GM19395 (cell line): ENCODE results near the gene ANKS3.

Experiments used
- ATAC-seq: cut with Tn5 transposase; IDR thresholded peaks from one replicate; pipeline ENCODE4 v1.9.1; 2021; ENCODE audit warnings: mild to moderate bottlenecking, moderate library complexity; ENCODE audit not compliant: unreplicated experiment

ANKS3 gene

GRCh38 chr16:4686497-4687210 is 47.4 kb downstream of the ANKS3 start:
- ATAC-seq: no peak

DNA sequence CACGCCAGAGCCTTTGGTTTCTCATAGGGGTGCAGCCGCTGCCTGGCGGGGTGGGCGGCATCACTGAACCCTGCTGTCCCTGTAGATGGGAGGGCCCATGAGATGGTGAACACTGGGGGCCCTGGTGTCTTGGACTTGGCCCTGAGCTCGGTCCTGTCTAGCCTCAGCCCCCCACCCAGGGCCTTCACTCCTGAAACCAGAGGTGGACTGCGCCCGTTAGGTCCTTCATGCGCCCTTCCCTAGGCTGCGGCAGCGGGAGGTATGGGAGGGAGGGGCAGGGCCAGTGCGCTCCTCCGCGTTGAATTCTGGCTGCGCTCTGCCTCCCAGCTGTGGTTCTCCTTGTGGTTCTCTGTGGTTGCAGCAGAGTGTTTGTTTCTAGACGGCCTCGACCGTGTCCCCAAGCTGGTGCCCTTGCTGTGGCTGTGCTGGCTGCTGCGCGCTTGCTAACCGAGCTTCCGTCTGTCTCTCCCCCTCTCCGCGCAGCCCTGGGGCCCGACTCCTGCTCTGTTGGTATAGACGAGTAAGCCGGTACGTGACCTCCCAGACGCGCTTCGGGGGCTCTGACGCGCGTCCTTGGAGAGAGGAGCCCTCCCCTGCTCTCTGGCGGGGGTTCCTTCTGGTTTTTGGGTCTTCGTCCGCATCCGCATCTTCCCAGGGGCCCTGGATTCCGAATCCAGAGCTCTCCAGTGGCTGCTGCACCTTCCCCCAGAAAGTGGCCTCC is 48.1 kb downstream of the ANKS3 start:
- ATAC-seq: no peak

DNA sequence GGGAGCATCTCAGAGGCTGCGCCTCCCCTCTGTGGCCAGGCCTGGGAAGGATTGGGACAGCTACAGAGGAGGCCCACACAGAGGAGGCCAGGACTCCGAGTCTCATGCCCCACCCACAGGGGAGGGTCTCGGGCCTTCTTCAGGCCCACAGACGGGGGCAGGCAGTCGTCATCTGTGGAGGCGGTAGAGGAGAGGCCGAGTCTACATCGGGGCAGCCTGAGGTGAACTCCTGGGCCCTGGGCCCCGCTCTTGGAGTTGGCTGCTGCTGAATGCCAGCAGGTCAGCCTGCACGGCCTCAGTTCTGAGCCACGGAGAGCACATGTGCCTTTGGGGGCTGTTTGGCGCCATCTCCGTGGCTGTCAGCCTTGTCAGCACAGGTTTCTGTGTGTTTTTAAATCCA is 48.8 kb downstream of the ANKS3 start:
- no peak for ATAC-seq

DNA sequence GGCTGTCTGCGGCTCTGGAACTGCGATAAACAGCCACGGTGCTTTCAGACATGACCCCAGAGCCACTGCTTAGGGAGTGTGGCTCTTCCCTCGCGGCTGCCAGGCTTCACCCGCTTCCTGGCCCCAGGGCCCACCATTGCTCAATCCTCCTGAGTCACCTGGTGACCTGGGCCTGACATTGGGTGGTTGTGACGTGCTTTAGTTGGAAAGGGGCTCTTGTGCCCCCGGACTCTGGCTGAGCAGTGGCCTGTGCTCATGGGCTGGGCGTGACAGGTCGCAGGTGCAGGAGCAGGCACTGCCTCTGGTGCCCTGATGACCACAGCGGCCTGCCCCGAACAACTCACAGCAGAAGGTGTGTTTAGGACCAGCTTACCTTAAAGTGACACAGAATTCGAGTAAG is 49.3 kb downstream of the ANKS3 start:
- ATAC-seq: no peak

- ATAC-seq: no peak
Observed at GRCh38 chr16:4684058-4684715, 49.9 kb downstream of the ANKS3 start.

DNA sequence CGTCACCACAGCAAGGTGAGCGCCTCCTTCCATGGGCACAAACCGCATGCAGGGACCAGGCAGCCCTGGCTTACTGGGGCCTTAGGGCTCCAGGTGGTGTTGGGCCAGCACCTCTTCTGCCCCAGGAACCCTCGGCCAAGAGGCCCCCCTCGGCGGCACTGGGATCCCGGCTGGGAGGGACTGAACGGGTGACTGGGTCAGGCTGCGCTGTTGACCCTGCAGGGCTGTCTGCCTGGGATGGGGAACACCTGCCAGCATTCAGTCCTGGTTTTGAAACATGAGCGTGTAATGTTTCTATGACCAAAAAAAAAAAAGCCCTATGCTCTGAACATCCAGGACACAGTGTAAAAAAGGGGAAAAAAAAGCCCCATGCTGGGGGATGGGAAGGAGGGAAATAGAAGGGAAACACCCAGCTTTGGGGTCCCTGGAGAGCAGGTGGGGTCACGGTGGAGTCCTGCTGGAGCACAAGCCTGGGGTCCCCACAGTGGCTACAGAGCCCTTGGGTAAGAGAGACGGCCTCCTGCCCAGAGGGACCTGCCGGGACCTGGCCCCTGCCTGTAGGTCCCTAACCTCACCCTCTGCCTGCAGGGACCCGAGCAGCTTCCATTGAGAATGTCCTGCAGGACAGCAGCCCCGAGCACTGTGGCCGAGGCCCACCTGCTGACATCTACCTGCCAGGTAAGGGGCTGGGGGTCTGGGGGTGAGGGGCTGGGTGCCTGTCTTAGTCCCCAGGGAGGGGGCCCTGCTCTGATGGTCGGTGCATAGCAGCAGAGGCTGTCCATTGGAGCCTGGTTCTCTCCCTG is 50.6 kb downstream of the ANKS3 start:
- ATAC-seq: no peak

DNA sequence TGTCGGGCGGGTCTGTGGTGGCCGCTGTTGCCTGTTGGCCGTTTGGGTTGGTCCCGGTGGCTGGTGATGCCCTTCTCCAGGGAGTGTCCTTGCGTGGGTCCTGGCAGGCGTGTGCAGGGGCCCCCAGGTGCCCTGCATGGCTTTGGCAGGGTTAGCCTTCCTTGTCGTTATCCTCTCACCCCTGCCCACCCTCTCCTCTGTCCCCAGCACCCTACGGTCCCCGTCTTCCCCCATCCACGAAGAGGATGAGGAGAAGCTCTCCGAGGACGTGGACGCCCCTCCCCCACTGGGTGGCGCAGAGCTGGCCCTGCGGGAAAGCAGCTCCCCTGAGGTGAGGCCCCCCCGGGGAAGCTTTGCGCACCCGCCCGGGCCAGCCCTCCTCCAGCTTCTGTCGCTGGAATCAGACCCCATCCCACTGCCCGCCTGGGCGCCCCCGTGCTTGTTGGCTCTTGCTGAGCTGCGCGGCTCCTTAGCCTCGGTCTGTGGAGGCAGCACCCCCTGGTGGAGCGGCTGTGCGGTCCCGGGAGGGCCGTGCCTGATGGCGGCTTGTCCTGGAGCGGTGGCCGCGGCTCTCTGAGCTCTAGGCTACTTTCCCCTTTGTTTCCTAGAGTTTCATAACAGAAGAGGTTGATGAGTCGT is 51.3 kb downstream of the ANKS3 start:
- ATAC-seq: no peak

DNA sequence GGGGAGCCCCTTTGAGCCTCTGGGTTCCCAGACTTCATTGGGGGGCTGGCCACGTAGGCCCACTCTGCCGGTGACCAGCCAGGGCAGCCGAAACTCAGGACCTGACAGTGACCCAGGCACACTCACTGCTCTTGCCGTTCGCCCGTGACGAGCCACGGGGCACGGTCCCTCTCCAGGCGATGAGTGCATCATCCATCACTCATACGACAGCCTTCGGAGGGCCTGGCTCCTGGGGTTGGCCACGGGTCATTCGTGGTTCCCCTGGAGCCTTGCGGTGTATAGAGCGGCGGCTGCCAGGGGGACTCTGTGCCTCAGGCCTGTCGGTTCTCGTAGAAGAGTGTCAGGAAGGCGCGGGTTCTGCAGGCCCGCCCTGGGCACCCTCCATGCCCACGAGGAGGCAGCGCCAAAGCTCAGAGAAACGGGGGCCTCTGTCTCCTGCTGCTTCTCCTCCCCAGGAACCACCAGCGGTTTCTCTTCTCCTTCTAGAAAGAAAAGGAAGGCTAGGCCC is 51.9 kb downstream of the ANKS3 start:
- ATAC-seq: no peak

- no peak for ATAC-seq
Observed at GRCh38 chr16:4681471-4682083, 52.5 kb downstream of the ANKS3 start.

GRCh38 chr16:4680673-4681470 is 53.2 kb downstream of the ANKS3 start:
- no peak for ATAC-seq

- no peak for ATAC-seq
Observed at GRCh38 chr16:4679850-4680636, 54.0 kb downstream of the ANKS3 start.

DNA sequence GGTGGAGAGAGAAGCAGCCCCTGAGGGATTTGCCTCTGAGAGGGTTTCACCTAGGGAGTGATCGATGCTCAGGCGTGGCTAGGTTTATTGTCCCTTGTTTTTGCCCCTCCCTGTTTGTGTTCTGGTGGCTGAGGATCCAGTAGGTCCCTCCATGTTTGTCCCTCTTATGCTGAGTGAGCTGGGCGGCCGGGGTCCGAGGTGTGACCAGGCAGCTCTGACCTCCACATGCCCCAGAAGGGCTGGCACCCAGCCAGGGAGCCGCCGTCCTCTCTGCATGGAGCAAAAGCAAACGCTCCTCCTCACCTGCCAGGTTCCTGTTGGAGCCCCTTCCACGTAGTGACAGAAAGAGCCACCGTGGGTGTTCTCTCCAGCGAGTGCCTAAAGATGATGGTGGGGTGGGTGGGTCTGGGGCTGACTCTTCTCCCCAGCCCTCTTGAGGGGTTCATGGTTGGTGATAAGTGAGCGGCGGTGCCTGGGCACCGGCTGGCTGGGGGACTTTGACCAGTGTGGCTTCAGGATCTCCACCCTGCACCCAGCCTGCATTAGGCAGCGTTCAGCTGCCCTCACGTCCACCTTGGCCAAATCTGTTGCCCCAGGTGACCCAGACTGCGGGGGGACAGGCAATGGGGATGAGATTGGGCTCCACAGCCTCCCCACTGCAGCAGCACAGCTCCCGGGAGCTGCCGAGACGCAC is 54.8 kb downstream of the ANKS3 start:
- no peak for ATAC-seq

GRCh38 chr16:4678596-4678995 is 55.5 kb downstream of the ANKS3 start:
- ATAC-seq: no peak

DNA sequence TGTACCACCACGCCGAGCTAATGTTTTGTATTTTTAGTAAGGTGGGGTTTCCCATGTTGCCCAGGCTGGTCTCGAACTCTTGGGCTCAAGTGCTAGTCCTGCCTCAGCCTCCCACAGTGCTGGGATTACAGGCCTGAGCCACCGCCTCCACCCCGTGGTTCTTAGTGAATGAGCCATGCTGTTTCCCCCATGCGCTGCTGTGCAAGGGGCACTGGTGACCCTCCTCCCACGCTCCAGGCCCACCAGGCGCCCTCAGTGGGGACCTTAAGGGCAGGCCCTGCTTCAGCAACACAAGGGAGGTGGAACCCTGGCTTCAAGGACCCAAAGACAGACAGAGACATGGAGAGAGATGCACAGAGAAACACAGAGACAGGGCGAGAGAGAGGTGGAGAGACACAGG is 56.1 kb downstream of the ANKS3 start:
- ATAC-seq: no peak

GRCh38 chr16:4677390-4677789 is 56.7 kb downstream of the ANKS3 start:
- ATAC-seq: no peak

DNA sequence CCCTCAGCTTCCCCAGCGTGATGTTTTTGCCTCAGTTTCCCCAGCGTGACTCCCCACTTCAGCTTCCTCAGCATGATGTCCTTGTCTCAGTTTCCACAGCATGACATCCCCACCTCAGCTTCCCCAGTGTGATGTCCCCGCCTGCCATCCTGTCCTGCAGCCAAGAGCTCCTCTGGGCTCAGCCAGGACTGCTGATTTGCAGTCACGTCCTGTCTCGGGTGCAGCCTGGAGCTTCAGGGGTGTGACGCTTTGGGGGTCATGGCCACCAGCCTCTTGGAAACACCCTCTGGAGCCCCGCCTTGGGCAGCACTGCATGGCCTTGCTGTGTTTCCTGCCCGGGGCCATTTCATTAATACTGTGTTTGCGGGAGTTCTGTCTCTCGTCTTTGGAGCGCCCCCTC is 57.2 kb downstream of the ANKS3 start:
- ATAC-seq: no peak

- no peak for ATAC-seq
Observed at GRCh38 chr16:4675864-4676786, 57.9 kb downstream of the ANKS3 start.
